ENCODE measurements around the gene DAG1. TPM values are rescaled to one million over a fixed set of nuclear protein-coding genes. Genes with fewer than 3 reads are reported as not detected.

Gene DAG1
- polyA plus RNA-seq, 1 of the 3 experiments (the other 2 are of a cell fraction) = 54.4 TPM

DNA sequence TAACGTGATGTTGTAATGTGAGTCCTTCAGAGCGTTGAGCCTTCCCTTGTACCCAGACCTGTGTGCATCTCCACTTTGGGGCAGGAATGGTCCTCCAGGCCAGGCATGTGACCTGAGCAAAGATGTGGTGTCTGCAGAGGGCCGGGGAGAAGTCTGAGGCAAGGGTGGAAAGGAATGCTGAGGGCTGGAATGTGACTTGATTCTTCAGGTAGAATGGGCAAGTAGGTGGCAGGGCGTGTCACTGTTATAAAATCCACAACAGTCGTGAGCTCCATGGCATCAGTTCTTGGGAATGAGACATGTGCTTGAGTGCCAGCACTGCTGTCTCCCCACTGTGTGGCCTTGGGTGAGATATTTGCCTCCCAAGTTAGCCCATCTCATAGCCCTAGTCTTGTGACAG, 60.2 kb downstream of the DAG1 start:
- no peaks in the 10 kb centered on the region; the same call in 1 of the 2 replicates for H3K79me2 ChIP-seq (ENCODE audit: insufficient read depth)
- H3K27ac ChIP-seq (ENCODE audit: low read depth in 2 of 2, low read length in 1 of 2) = no peak overlapping the region
- H3K27me3 ChIP-seq (ENCODE audit: insufficient read depth) = no peaks in the 10 kb centered on the region
- POLR2A ChIA-PET = no interaction called here
- H3F3A ChIP-seq (replicated peaks; ENCODE audit: insufficient read depth) = no peaks in the 10 kb centered on the region
- no peak overlapping the region for H3K9ac ChIP-seq
- H3K9me3 ChIP-seq = no peaks in the 10 kb centered on the region
- H3K9me2 ChIP-seq = no peaks in the 10 kb centered on the region
- 89% methylated on average over 5 of the region's 5 CpGs for WGBS (ENCODE audit: low lambda C conversion rate)
- peaks cover 5 to 36% of the 10 kb centered on the region in 2 experiments for H3K36me3 ChIP-seq (replicated peaks in 1 of 2; ENCODE audit: control insufficient read depth in 1 of 2, insufficient read depth in 2 of 2, low read length in 1 of 2)
- TF ChIP-seq, protein P1, sequence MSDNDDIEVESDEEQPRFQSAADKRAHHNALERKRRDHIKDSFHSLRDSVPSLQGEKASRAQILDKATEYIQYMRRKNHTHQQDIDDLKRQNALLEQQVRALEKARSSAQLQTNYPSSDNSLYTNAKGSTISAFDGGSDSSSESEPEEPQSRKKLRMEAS (IDR thresholded peaks at IDR 0.05; ENCODE audit: low read depth) = no peak
- TF ChIP-seq TAF1 (IDR thresholded peaks at IDR 0.05; ENCODE audit: borderline replicate concordance, low read depth, low read length) (no peak), NRF1 (IDR thresholded peaks at IDR 0.05; ENCODE audit: low read depth, low read length) (no peak), GABPA (IDR thresholded peaks at IDR 0.05; ENCODE audit: low read depth) (no peak), POLR2AphosphoS5 (IDR thresholded peaks at IDR 0.05; ENCODE audit: low read depth, low read length) (no peak), RAD21 (IDR thresholded peaks at IDR 0.05; ENCODE audit: low read length) (no peak)
- H2AFZ ChIP-seq (ENCODE audit: low read depth) = no peak overlapping the region
- DNase-seq = no peak
- no peak overlapping the region for H3K4me3 ChIP-seq (ENCODE audit: low read depth in 2 of 2, low read length in 1 of 2)
- CTCF ChIA-PET = interaction anchor here (1.6 to 5.2 kb wide), 2 partner anchors 9 kb away, joined by 7 to 30 read pairs; no protein-coding TSS in a partner anchor
- H3K4me1 ChIP-seq (ENCODE audit: control insufficient read depth in 1 of 2, insufficient read depth in 2 of 2, low read depth in 1 of 2, low read length in 1 of 2) = peaks cover 0 to 7% of the 10 kb centered on the region in 2 experiments; a peak in 1 of 4 replicates
- no peak overlapping the region for H3K4me2 ChIP-seq
- H4K20me1 ChIP-seq (ENCODE audit: insufficient read depth) = no peaks in the 10 kb centered on the region

GRCh38 chr3:49530701-49531100, 60.6 kb downstream of the DAG1 start:
- peaks cover 5 to 36% of the 10 kb centered on the region in 2 experiments for H3K36me3 ChIP-seq (replicated peaks in 1 of 2; ENCODE audit: control insufficient read depth in 1 of 2, insufficient read depth in 2 of 2, low read length in 1 of 2)
- no peak overlapping the region for H3K4me3 ChIP-seq (ENCODE audit: low read depth in 2 of 2, low read length in 1 of 2)
- ChIA-PET POLR2A (no interaction called here), CTCF (interaction anchor here (1.2 to 1.6 kb wide), 2 partner anchors 8 to 12 kb away, joined by 4 to 7 read pairs; no protein-coding TSS in a partner anchor)
- no peaks in the 10 kb centered on the region; the same call in 1 of the 2 replicates for H3K79me2 ChIP-seq (ENCODE audit: insufficient read depth)
- TF ChIP-seq, protein P1 (IDR thresholded peaks at IDR 0.05; ENCODE audit: low read depth) = no peak
- TF ChIP-seq FOXJ3 (CRISPR knock-in tag; IDR thresholded peaks at IDR 0.05) (no peak), FOSL2 (IDR thresholded peaks at IDR 0.05; ENCODE audit: borderline replicate concordance, low read depth) (no peak)
- no peak overlapping the region for H3K9ac ChIP-seq
- H3K27me3 ChIP-seq (ENCODE audit: insufficient read depth) = no peaks in the 10 kb centered on the region
- WGBS (ENCODE audit: low lambda C conversion rate) = 98% methylated on average over 7 of the region's 8 CpGs
- no peak for DNase-seq
- no peak overlapping the region for H2AFZ ChIP-seq (ENCODE audit: low read depth)
- no peaks in the 10 kb centered on the region for H3K9me3 ChIP-seq
- H3K4me1 ChIP-seq (ENCODE audit: control insufficient read depth in 1 of 2, insufficient read depth in 2 of 2, low read depth in 1 of 2, low read length in 1 of 2) = peaks cover 0 to 12% of the 10 kb centered on the region in 2 experiments; a peak in 1 of 4 replicates
- H4K20me1 ChIP-seq (ENCODE audit: insufficient read depth) = no peaks in the 10 kb centered on the region
- no peaks in the 10 kb centered on the region for H3F3A ChIP-seq (replicated peaks; ENCODE audit: insufficient read depth)
- no peak overlapping the region for H3K27ac ChIP-seq (ENCODE audit: low read depth in 2 of 2, low read length in 1 of 2)
- no peak overlapping the region for H3K4me2 ChIP-seq
- H3K9me2 ChIP-seq = no peaks in the 10 kb centered on the region

GRCh38 chr3:49531218-49531617, 61.2 kb downstream of the DAG1 start:
- Histone ChIP-seq H3K9me3 (no peaks in the 10 kb centered on the region), H3K27me3 (ENCODE audit: insufficient read depth) (no peaks in the 10 kb centered on the region), H2AFZ (ENCODE audit: low read depth) (no peak overlapping the region), H4K20me1 (ENCODE audit: insufficient read depth) (no peaks in the 10 kb centered on the region), H3K4me3 (ENCODE audit: low read depth in 2 of 2, low read length in 1 of 2) (no peak overlapping the region), H3K27ac (ENCODE audit: low read depth in 2 of 2, low read length in 1 of 2) (no peak overlapping the region), H3K9ac (no peak overlapping the region), H3K9me2 (no peaks in the 10 kb centered on the region), H3K36me3 (replicated peaks in 1 of 2; ENCODE audit: control insufficient read depth in 1 of 2, insufficient read depth in 2 of 2, low read length in 1 of 2) (peaks cover 5 to 36% of the 10 kb centered on the region in 2 experiments), H3F3A (replicated peaks; ENCODE audit: insufficient read depth) (no peaks in the 10 kb centered on the region), H3K79me2 (ENCODE audit: insufficient read depth) (no peaks in the 10 kb centered on the region), H3K4me2 (no peak overlapping the region), H3K4me1 (ENCODE audit: control insufficient read depth in 1 of 2, insufficient read depth in 2 of 2, low read depth in 1 of 2, low read length in 1 of 2) (peaks cover 0 to 12% of the 10 kb centered on the region in 2 experiments; a peak in 1 of 4 replicates)
- DNase-seq = no peak
- WGBS (ENCODE audit: low lambda C conversion rate) = 97% methylated on average over 3 of the region's 10 CpGs
- ChIA-PET POLR2A (no interaction called here), CTCF (interaction anchor here (1.2 to 1.6 kb wide), 2 partner anchors 8 to 13 kb away, joined by 4 to 7 read pairs; no protein-coding TSS in a partner anchor)
- TF ChIP-seq RAD21 (IDR thresholded peaks at IDR 0.05; ENCODE audit: low read length) = no peak
- TF ChIP-seq POLR2AphosphoS5 (IDR thresholded peaks at IDR 0.05; ENCODE audit: low read depth, low read length) = no peak

All from SK-N-SH (cell line).